HepG2 (cell line): ENCODE data around the gene ARHGAP19. TPM values are rescaled to one million over a fixed set of nuclear protein-coding genes. Genes with fewer than 3 reads are reported as not detected.

Source experiments
- CAMTA2 ChIP-seq: sonication (generic); formaldehyde crosslinking; IDR thresholded peaks from 2 replicates; pipeline ENCODE4 v1.4.0; 2020; ENCODE audit warnings: mild to moderate bottlenecking, missing genetic modification reagents, borderline replicate concordance
- CHD2 ChIP-seq: IDR thresholded peaks from 2 replicates; pipeline ENCODE4 v1.6.1; 2011; ENCODE audit warnings: low read depth, low read length, improper control_type of control experiment
- DNMT3B ChIP-seq: conservative IDR thresholded peaks from 2 replicates; pipeline ENCODE4 v1.6.1; 2016; ENCODE audit warnings: missing biosample characterization, control low read depth
- FOSL2 ChIP-seq: sonication (generic); formaldehyde crosslinking; IDR thresholded peaks from 2 replicates; pipeline ENCODE4 v1.4.0; 2020; ENCODE audit warnings: missing genetic modification reagents
- GFI1 ChIP-seq: sonication (generic); formaldehyde crosslinking; IDR thresholded peaks from 2 replicates; pipeline ENCODE4 v1.5.0; 2020; ENCODE audit warnings: missing genetic modification reagents, mild to moderate bottlenecking, borderline replicate concordance
- KAT8 ChIP-seq: IDR thresholded peaks from 2 replicates; pipeline ENCODE4 v1.6.1; 2016; ENCODE audit warnings: missing genetic modification reagents, missing compliant biosample characterization
- PPARG ChIP-seq: conservative IDR thresholded peaks from 2 replicates; pipeline ENCODE4 v1.6.1; 2016; ENCODE audit warnings: missing biosample characterization, missing genetic modification reagents
- RARA ChIP-seq: IDR thresholded peaks from 2 replicates; pipeline ENCODE4 v1.6.1; 2016; ENCODE audit warnings: missing genetic modification reagents, missing compliant biosample characterization
- REXO4 ChIP-seq: sonication (generic); formaldehyde crosslinking; IDR thresholded peaks from 2 replicates; pipeline ENCODE4 v1.8.0; 2022; ENCODE audit warnings: missing genetic modification reagents, mild to moderate bottlenecking, borderline replicate concordance
- SIN3B ChIP-seq: fragments of 150-350 bp; IDR thresholded peaks from 2 replicates; pipeline ENCODE4 v1.6.1; 2014; ENCODE audit warnings: low read length
- SNAI1 ChIP-seq: sonication (generic); formaldehyde crosslinking; IDR thresholded peaks from 2 replicates; pipeline ENCODE4 v1.5.0; 2020; ENCODE audit warnings: mild to moderate bottlenecking, missing genetic modification reagents, borderline replicate concordance
- TCF7 ChIP-seq: sonication (generic); IDR thresholded peaks from 2 replicates; pipeline ENCODE4 v1.6.1; 2016; ENCODE audit warnings: antibody characterized with exemption, low read depth
- ZEB1 ChIP-seq: IDR thresholded peaks from 2 replicates; pipeline ENCODE4 v1.6.1; 2012; ENCODE audit warnings: mild to moderate bottlenecking, low read depth, inconsistent platforms; ENCODE audit not compliant: insufficient replicate concordance
- ZKSCAN5 ChIP-seq: sonication (generic); formaldehyde crosslinking; IDR thresholded peaks from 2 replicates; pipeline ENCODE4 v1.5.1; 2020; ENCODE audit warnings: mild to moderate bottlenecking, missing genetic modification reagents
- ZMYM4 ChIP-seq: sonication (generic); formaldehyde crosslinking; IDR thresholded peaks from 2 replicates; pipeline ENCODE4 v1.8.1; 2023; ENCODE audit warnings: mild to moderate bottlenecking, missing genetic modification reagents
- ZNF383 ChIP-seq: sonication (generic); formaldehyde crosslinking; IDR thresholded peaks from 2 replicates; pipeline ENCODE4 v1.4.0; 2020; ENCODE audit warnings: missing genetic modification reagents, mild to moderate bottlenecking, borderline replicate concordance
- ZNF432 ChIP-seq: sonication (generic); formaldehyde crosslinking; IDR thresholded peaks from 2 replicates; pipeline ENCODE4 v1.5.0; 2020; ENCODE audit warnings: missing genetic modification reagents, mild to moderate bottlenecking, borderline replicate concordance
- ZNF460 ChIP-seq: sonication (generic); formaldehyde crosslinking; IDR thresholded peaks from 2 replicates; pipeline ENCODE4 v1.5.1; 2020; ENCODE audit warnings: missing genetic modification reagents, mild to moderate bottlenecking, borderline replicate concordance
- ZNF550 ChIP-seq: sonication (generic); formaldehyde crosslinking; IDR thresholded peaks from 2 replicates; pipeline ENCODE4 v1.4.0; 2020; ENCODE audit warnings: mild to moderate bottlenecking, missing genetic modification reagents, borderline replicate concordance
- ZNF629 ChIP-seq: sonication (generic); formaldehyde crosslinking; conservative IDR thresholded peaks from 2 replicates; pipeline ENCODE4 v1.5.0; 2020; ENCODE audit warnings: missing genetic modification reagents
- polyA plus RNA-seq, 8 experiments: library from polyadenylated mRNA; depleted of rRNA in 3 of 8; stranded (reverse) in 7 of 8; unstranded in 1 of 8; fragments of >200 nt; fragmentation: Illumina TruSeq in 4 of 8; extraction: Trizol in 4 of 8; gene quantifications; 2 replicates each; pipeline versions ENCODE4 v1.2.1 to v1.2.3, GENCODE V29; 2011 to 2016; ENCODE audit warnings: low read depth in 4 of 8, missing spikeins in 1 of 8, mixed read lengths in 1 of 8; ENCODE audit not compliant: insufficient read depth in 1 of 8
- total RNA-seq, 5 experiments: library from RNA; depleted of rRNA; stranded (reverse); fragments of >200 nt; fragmentation: Illumina TruSeq; extraction: Trizol; gene quantifications; 2 replicates each; pipeline ENCODE4 v1.2.3, GENCODE V29; 2016; ENCODE audit warnings: low read depth in 1 of 5
- TF ChIP-seq, protein P1 (sequence below): sonication (generic); formaldehyde crosslinking; IDR thresholded peaks from 2 replicates; pipeline ENCODE4 v1.4.0; 2020; ENCODE audit warnings: missing genetic modification reagents
- TF ChIP-seq, protein P2 (sequence below): sonication (generic); formaldehyde crosslinking; IDR thresholded peaks from 2 replicates; pipeline ENCODE4 v1.8.1; 2023; ENCODE audit warnings: mild to moderate bottlenecking, missing genetic modification reagents
- TF ChIP-seq, protein P3 (sequence below): sonication (generic); formaldehyde crosslinking; IDR thresholded peaks from 2 replicates; pipeline ENCODE4 v1.5.1; 2020; ENCODE audit warnings: mild to moderate bottlenecking, missing genetic modification reagents
- TF ChIP-seq, protein P4 (sequence below): IDR thresholded peaks from 2 replicates; pipeline ENCODE4 v1.6.1; 2016; ENCODE audit warnings: missing compliant biosample characterization, missing genetic modification reagents, borderline replicate concordance

ARHGAP19 gene
- total and polyA plus RNA-seq, 2 of the 13 experiments (the other 11 are each of a cell fraction or from before 2014, with no cell fraction given): 7.6 to 10.0 TPM

DNA sequence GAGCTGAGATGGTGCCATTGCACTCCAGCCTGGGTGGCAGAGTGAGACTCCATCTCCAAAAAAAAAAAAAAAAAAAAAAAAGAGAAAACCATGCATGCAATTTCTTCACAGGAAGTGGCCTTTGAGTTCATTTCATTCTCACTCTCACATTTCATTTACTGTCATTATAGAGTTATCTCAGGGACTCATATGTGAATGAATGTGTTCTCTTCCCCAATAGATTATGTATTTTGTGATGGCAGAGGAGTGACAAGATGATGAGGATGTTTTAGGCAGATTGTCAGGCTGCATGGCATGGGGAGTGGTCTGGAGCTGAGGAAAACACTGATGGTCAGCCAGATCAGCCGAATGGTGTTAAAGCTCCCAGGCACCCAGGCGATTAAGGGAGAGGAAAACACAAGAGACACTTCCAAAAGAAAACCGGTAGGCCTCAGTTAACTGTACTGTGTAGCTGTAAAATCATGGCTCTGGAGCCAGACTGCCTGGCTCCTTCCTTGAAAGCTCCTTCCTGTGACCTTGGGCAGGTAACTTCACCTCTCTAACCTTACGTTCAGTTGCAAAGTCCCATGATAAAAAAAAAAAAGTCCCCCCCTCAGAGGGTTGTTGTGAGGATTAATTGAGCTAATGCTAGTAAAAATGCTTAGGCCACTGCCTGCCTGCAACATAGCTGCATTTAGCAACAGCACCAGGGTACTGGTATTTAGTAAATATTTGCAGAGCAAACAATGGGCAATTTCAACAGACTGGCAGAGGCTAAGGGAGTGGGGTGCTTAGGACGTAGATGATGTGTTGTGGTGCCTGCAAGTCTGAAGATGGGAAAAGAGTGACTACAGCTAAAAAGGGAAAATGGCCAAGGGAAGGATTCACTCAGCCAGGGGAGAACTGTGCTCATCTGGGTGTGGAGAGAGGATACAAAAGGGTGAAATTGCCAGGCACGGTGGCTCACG lies 35.2 kb upstream of the ARHGAP19 start (continued):
- TF ChIP-seq ZEB1: peak; percentile 89
- TF ChIP-seq ZNF550: no peak
- TF ChIP-seq ZKSCAN5: no peak
- TF ChIP-seq PPARG (CRISPR knock-in tag): peak; percentile 91
- peak; percentile 38; the same call in 1 of the 2 replicates for TF ChIP-seq ZMYM4 (CRISPR knock-in tag)
- peak; percentile 88 for TF ChIP-seq RARA (CRISPR knock-in tag)
- TF ChIP-seq, protein P1, sequence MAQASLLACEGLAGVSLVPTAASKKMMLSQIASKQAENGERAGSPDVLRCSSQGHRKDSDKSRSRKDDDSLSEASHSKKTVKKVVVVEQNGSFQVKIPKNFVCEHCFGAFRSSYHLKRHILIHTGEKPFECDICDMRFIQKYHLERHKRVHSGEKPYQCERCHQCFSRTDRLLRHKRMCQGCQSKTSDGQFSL (CRISPR knock-in tag): peak; percentile 62; the same call in 1 of the 2 replicates
- no peak for TF ChIP-seq ZNF383 (CRISPR knock-in tag)
- no peak for TF ChIP-seq DNMT3B (CRISPR knock-in tag)
- TF ChIP-seq ZNF629: 0 out of 2 replicates have a peak, but pooled peaks have one; percentile 41
- TF ChIP-seq SIN3B: no peak
- TF ChIP-seq, protein P2, sequence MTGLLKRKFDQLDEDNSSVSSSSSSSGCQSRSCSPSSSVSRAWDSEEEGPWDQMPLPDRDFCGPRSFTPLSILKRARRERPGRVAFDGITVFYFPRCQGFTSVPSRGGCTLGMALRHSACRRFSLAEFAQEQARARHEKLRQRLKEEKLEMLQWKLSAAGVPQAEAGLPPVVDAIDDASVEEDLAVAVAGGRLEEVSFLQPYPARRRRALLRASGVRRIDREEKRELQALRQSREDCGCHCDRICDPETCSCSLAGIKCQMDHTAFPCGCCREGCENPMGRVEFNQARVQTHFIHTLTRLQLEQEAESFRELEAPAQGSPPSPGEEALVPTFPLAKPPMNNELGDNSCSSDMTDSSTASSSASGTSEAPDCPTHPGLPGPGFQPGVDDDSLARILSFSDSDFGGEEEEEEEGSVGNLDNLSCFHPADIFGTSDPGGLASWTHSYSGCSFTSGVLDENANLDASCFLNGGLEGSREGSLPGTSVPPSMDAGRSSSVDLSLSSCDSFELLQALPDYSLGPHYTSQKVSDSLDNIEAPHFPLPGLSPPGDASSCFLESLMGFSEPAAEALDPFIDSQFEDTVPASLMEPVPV (CRISPR knock-in tag): peak; percentile 38; the same call in 1 of the 2 replicates
- TF ChIP-seq, protein P3, sequence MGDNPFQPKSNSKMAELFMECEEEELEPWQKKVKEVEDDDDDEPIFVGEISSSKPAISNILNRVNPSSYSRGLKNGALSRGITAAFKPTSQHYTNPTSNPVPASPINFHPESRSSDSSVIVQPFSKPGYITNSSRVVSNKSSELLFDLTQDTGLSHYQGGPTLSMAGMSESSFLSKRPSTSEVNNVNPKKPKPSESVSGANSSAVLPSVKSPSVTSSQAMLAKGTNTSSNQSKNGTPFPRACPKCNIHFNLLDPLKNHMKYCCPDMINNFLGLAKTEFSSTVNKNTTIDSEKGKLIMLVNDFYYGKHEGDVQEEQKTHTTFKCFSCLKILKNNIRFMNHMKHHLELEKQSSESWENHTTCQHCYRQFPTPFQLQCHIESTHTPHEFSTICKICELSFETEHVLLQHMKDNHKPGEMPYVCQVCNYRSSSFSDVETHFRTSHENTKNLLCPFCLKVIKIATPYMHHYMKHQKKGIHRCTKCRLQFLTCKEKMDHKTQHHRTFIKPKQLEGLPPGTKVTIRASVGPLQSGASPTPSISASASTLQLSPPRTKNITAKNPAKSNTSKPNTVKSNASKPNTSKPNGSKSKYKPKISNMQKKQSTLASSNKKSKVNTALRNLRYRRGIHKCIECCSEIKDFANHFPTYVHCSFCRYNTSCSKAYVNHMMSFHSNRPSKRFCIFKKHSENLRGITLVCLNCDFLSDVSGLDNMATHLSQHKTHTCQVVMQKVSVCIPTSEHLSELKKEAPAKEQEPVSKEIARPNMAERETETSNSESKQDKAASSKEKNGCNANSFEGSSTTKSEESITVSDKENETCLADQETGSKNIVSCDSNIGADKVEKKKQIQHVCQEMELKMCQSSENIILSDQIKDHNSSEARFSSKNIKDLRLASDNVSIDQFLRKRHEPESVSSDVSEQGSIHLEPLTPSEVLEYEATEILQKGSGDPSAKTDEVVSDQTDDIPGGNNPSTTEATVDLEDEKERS: peak; percentile 80; the same call in 1 of the 2 replicates
- TF ChIP-seq CHD2: no peak
- peak; percentile 60; the same call in 1 of the 2 replicates for TF ChIP-seq KAT8 (CRISPR knock-in tag)
- TF ChIP-seq CAMTA2: no peak
- TF ChIP-seq ZNF432: no peak
- TF ChIP-seq REXO4 (CRISPR knock-in tag): no peak
- peak; percentile 89 for TF ChIP-seq FOSL2 (CRISPR knock-in tag)
- TF ChIP-seq ZNF460 (CRISPR knock-in tag): peak; percentile 80; the same call in 1 of the 2 replicates
- peak; percentile 62 for TF ChIP-seq TCF7
- no peak for TF ChIP-seq SNAI1 (CRISPR knock-in tag)
- TF ChIP-seq, protein P4, sequence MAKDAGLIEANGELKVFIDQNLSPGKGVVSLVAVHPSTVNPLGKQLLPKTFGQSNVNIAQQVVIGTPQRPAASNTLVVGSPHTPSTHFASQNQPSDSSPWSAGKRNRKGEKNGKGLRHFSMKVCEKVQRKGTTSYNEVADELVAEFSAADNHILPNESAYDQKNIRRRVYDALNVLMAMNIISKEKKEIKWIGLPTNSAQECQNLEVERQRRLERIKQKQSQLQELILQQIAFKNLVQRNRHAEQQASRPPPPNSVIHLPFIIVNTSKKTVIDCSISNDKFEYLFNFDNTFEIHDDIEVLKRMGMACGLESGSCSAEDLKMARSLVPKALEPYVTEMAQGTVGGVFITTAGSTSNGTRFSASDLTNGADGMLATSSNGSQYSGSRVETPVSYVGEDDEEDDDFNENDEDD (CRISPR knock-in tag): no peak
- peak; percentile 86 for TF ChIP-seq GFI1 (CRISPR knock-in tag)
